Astrocyte of the cerebellum (primary cell): Measurements from ENCODE around the gene OVCH2.

Experiments
- DNase-seq: peaks from one replicate; pipeline ENCODE4 v3.0.0-alpha.2; 2011; ENCODE audit warnings: low read depth
- H3K4me3 ChIP-seq: 2 replicates; pipeline ENCODE4 v1.5.1; 2011; ENCODE audit warnings: mild to moderate bottlenecking, low read depth, low read length, moderate library complexity
- CTCF ChIP-seq: IDR thresholded peaks from 2 replicates; pipeline ENCODE4 v1.5.1; 2012; ENCODE audit warnings: low read length, low read depth, moderate library complexity, mild to moderate bottlenecking; ENCODE audit errors: missing control alignments
- in situ Hi-C: cut with HindIII; loops from 2 replicates; pipeline ENCODE4 v1.10.0; 2017; ENCODE audit warnings: low sequenced_read_pairs

OVCH2 gene

GRCh38 chr11:7692426-7692825, 13.9 kb downstream of the OVCH2 start:
- DNase-seq, result no peak
- TF ChIP-seq CTCF, result no peak
- in situ Hi-C loops, result no loop called here
- no peak overlapping the region for H3K4me3 ChIP-seq

DNA sequence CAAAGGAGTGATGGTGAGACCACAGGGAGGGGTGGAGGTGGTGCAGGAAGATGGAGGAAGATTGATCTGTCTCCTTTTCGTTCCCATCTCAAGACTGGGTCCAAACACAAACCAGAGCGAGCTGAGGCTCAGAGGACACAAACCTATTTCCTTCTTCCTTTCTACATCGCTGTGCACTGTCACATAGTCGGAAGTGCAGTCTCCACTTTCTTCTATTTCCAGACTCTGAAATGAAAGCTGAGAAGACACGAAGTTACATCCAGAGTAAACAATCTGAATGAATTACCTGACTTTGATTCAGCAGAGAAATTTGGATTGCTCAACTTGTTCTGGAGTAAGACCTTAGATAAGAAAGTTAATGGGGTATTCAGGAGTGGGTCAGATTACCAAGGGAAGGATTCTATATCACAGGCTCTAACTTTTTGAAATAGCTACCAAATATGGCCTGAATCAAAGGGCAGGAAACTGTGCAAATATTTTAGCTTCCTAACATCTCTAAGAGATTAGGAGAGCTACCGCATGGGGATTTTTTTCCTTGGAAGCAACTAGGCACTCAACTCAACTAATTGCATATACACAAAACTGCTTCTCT, 14.4 kb downstream of the OVCH2 start:
- in situ Hi-C loops, result no loop called here
- no peak for TF ChIP-seq CTCF

DNA sequence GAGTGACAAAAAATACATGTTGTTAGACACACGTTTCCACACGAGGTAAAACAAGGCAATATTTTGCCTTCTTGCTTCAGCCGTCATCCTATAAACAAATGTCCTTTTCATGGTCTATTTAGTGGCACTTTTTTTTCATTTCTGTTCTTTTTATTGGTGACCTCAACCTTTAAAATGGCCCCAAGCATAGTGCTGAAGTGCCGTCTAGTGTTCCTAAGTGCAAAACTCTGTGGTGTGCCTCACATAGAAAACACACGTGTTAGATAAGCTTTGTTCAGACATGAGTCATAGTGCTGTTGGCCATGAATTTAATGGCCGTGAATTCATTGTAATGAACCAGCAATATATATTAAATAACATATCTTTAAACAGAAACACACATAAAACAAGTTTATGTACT, 15.6 kb downstream of the OVCH2 start:
- DNase-seq, result no peak
- in situ Hi-C loops, result no loop called here

More for the DNA sequence above, 14.4 kb downstream of the OVCH2 start:
- H3K4me3 ChIP-seq, result no peak overlapping the region
- no peak for DNase-seq

GRCh38 chr11:7689239-7689638, 17.0 kb downstream of the OVCH2 start:
- H3K4me3 ChIP-seq, result no peak overlapping the region
- no peak for DNase-seq
- in situ Hi-C loops, result no loop called here
- TF ChIP-seq CTCF, result no peak

More for the DNA sequence above, 15.6 kb downstream of the OVCH2 start:
- TF ChIP-seq CTCF, result no peak
- H3K4me3 ChIP-seq, result no peak overlapping the region

DNA sequence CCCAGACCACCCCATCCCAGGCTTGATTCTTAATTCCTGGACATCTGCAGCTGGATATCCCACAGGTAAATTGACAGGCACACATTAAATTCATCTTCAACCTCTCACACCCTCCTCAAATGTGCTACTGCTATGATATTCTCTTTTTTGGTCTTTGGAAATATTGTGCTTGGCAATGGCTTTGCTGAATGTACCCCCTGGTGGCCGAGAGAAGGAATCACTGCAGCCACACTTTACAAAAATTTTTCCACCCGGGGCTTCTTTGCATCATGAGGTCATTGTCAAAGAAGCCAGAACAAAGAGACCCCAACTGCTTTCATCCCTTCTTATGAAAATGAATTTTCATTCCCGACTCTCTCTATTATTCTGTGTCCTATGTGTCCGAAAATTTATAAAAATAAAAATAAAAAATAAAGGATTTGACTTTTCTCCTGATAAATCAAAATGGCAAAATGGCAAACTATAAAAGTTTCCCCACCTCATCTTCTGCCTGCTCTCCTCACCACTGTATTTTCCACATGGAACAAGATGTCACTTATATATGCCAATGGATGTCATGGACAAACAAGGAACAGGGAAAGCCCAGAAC, 17.9 kb downstream of the OVCH2 start:
- in situ Hi-C loops, result no loop called here
- peak; percentile 87 for TF ChIP-seq CTCF
- no peak overlapping the region for H3K4me3 ChIP-seq
- DNase-seq, result peak; percentile 6

- in situ Hi-C loops, result no loop called here
- no peak for TF ChIP-seq CTCF
- DNase-seq, result no peak
Observed at GRCh38 chr11:7687386-7687785, 18.9 kb downstream of the OVCH2 start.

DNA sequence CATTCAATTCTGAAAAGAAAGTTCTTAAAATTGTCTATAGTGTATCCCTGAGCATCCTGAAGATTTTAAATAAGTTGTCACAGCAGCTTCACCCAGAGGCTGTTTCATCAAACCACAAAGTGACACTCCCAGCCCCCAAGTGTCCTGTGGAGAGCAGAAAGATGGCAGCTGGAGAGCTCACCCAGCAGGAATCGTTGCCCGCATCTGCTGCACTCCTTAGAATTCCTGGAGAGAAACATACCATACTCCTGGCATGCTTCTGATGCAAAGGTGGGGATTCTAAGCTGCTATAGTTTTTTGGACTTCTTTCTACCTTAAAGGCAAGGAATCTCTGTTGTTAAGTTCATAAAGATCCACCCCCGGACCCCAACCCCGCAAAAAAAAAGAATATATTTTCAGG, 19.5 kb downstream of the OVCH2 start:
- no peak for DNase-seq
- in situ Hi-C loops, result no loop called here
- no peak overlapping the region for H3K4me3 ChIP-seq
- TF ChIP-seq CTCF, result no peak

More at GRCh38 chr11:7687386-7687785, 18.9 kb downstream of the OVCH2 start:
- no peak overlapping the region for H3K4me3 ChIP-seq
